ENCODE results near the gene LMTK3. TPM values are rescaled to one million over a fixed set of nuclear protein-coding genes. Genes with fewer than 3 reads are reported as not detected.

Gene LMTK3
- total RNA-seq, 2 donors from 2014 or later, result 4.2 to 9.6 TPM

GRCh38 chr19:48512504-48513288 lies 1.1 kb upstream of the LMTK3 start:
- Histone ChIP-seq H3K4me3 (no peak overlapping the region), H3K27me3 (peaks cover 0 to 4% of the 10 kb centered on the region in 2 donors), H3K9me3 (no peaks in the 10 kb centered on the region), H3K4me1 (peaks cover 14% of the 10 kb centered on the region), H3K27ac (no peak overlapping the region), H3K36me3 (replicated peaks in 1 of 2; ENCODE audit: insufficient read depth in 1 of 2, low read depth in 2 of 2) (no peaks in the 10 kb centered on the region)
- TF ChIP-seq POLR2A (IDR thresholded peaks at IDR 0.05) (no peak), CTCF (IDR thresholded peaks at IDR 0.05) (no peak)
- DNase-seq (no peak), ATAC-seq (no peak)
- 35 to 38% methylated on average over 19 of the region's 19 CpGs for WGBS, 2 donors
- intact Hi-C loops (cut with DNase I), result no loop called here

- intact Hi-C loops (cut with DNase I), result no loop called here
- Histone ChIP-seq H3K4me3 (no peak overlapping the region), H3K27ac (no peak overlapping the region), H3K27me3 (peaks cover 0 to 4% of the 10 kb centered on the region in 2 donors), H3K4me1 (peaks cover 14% of the 10 kb centered on the region), H3K9me3 (no peaks in the 10 kb centered on the region), H3K36me3 (replicated peaks in 1 of 2; ENCODE audit: insufficient read depth in 1 of 2, low read depth in 2 of 2) (no peaks in the 10 kb centered on the region)
- 1 to 2% methylated on average over 13 to 25 of the region's 32 CpGs for WGBS, 2 donors
- DNase-seq (no peak), ATAC-seq (no peak)
- TF ChIP-seq CTCF (IDR thresholded peaks at IDR 0.05), result no peak
- no peak for TF ChIP-seq POLR2A (IDR thresholded peaks at IDR 0.05)
Observed at GRCh38 chr19:48511321-48511731, 309 bp downstream of the LMTK3 start.

- TF ChIP-seq POLR2A (IDR thresholded peaks at IDR 0.05) (no peak), CTCF (IDR thresholded peaks at IDR 0.05) (no peak)
- Histone ChIP-seq H3K9me3 (no peaks in the 10 kb centered on the region), H3K4me1 (peaks cover 14% of the 10 kb centered on the region), H3K36me3 (replicated peaks in 1 of 2; ENCODE audit: insufficient read depth in 1 of 2, low read depth in 2 of 2) (no peaks in the 10 kb centered on the region), H3K27me3 (peaks cover 0 to 4% of the 10 kb centered on the region in 2 donors), H3K4me3 (no peak overlapping the region), H3K27ac (no peak overlapping the region)
- WGBS, 2 donors, result 14 to 25% methylated on average over 18 to 24 of the region's 24 CpGs
- peak; percentile 50 for ATAC-seq
- peak; percentile 66 to 74 (median 70) for DNase-seq
- intact Hi-C loops (cut with DNase I), result no loop called here
Observed at GRCh38 chr19:48510421-48511268, 990 bp downstream of the LMTK3 start.

- no peak for DNase-seq
- TF ChIP-seq POLR2A (IDR thresholded peaks at IDR 0.05) (no peak), CTCF (IDR thresholded peaks at IDR 0.05) (no peak)
- 56 to 79% methylated on average over 7 to 12 of the region's 12 CpGs for WGBS, 2 donors
- peaks cover 14% of the 10 kb centered on the region for H3K4me1 ChIP-seq
- H3K4me3 ChIP-seq, result no peak overlapping the region
- H3K27me3 ChIP-seq, result peaks cover 0 to 4% of the 10 kb centered on the region in 2 donors
- intact Hi-C loops (cut with DNase I), result no loop called here
- no peaks in the 10 kb centered on the region for H3K9me3 ChIP-seq
- no peak for ATAC-seq
- no peak overlapping the region for H3K27ac ChIP-seq
- H3K36me3 ChIP-seq (replicated peaks in 1 of 2; ENCODE audit: insufficient read depth in 1 of 2, low read depth in 2 of 2), result no peaks in the 10 kb centered on the region
Observed at GRCh38 chr19:48509467-48510194, 2.0 kb downstream of the LMTK3 start.

Data from body of pancreas (tissue), 4 donors.